SK-N-SH (cell line): ENCODE measurements around the gene SF3B1. TPM values are rescaled to one million over a fixed set of nuclear protein-coding genes. Genes with fewer than 3 reads are reported as not detected.

Source experiments
- CTCF ChIA-PET: fragments of 300-600, 350-600 bp; formaldehyde crosslinking; extraction: SDS; loops from one replicate; lab custom pipeline; 2021; lab: Yijun Ruan, JAX
- POLR2A ChIA-PET: fragments of 350-600 bp; sonication (Branson Sonifier 250); formaldehyde crosslinking; extraction: SDS; loops from one replicate; lab custom pipeline; 2020; ENCODE audit warnings: antibody characterized with exemption, inconsistent platforms; lab: Yijun Ruan, JAX
- DNase-seq: peaks from one replicate; pipeline ENCODE4 v3.0.0; 2012
- H2AFZ ChIP-seq: fragments of 200-600 bp; sonication (generic); 2 replicates; pipeline ENCODE4 v1.8.1; 2016; ENCODE audit warnings: antibody characterized with exemption, mild to moderate bottlenecking, low read depth
- H3F3A ChIP-seq: fragments of 200-600 bp; sonication (generic); replicated peaks from 2 replicates; pipeline ENCODE3; 2016; ENCODE audit warnings: antibody characterized with exemption, mild to moderate bottlenecking; ENCODE audit not compliant: insufficient read depth
- H3K27ac ChIP-seq, 2 experiments: fragments of 200-500 bp in 1 of 2; fragments of 200-600 bp in 1 of 2; sonication (Bioruptor generic) in 1 of 2; sonication (generic), shearing (Covaris generic) in 1 of 2; 2 replicates each; pipeline versions ENCODE4 v1.5.1 to v1.6.1; 2014 to 2016; ENCODE audit warnings: low read depth in 2 of 2, inconsistent platforms in 1 of 2, low read length in 1 of 2, mild to moderate bottlenecking in 1 of 2, mixed read lengths in 1 of 2
- H3K27me3 ChIP-seq: fragments of 200-600 bp; sonication (generic), shearing (Covaris generic); 2 replicates; pipeline ENCODE4 v1.6.1; 2016; ENCODE audit warnings: mixed run types; ENCODE audit not compliant: insufficient read depth
- H3K36me3 ChIP-seq, 2 experiments: fragments of 200-500 bp in 1 of 2; fragments of 200-600 bp in 1 of 2; sonication (Bioruptor generic) in 1 of 2; sonication (generic) in 1 of 2; replicated peaks in 1 of 2; 2 replicates each; pipeline versions ENCODE3 to v1.5.1; 2014 to 2016; ENCODE audit warnings: low read length in 1 of 2, mild to moderate bottlenecking in 1 of 2; ENCODE audit not compliant: insufficient read depth in 2 of 2, control insufficient read depth in 1 of 2
- H3K4me1 ChIP-seq, 2 experiments: fragments of 200-500 bp in 1 of 2; fragments of 200-600 bp in 1 of 2; sonication (Bioruptor generic) in 1 of 2; sonication (generic), shearing (Covaris generic) in 1 of 2; 2 replicates each; pipeline versions ENCODE4 v1.5.1 to v1.6.1; 2014 to 2016; ENCODE audit warnings: low read depth in 1 of 2, low read length in 1 of 2, mixed run types in 1 of 2; ENCODE audit not compliant: insufficient read depth in 2 of 2, control insufficient read depth in 1 of 2
- H3K4me2 ChIP-seq: fragments of 200-600 bp; sonication (generic), shearing (Covaris generic); 2 replicates; pipeline ENCODE4 v1.6.1; 2017; ENCODE audit warnings: mixed run types
- H3K4me3 ChIP-seq, 2 experiments: fragments of 200-500 bp in 1 of 2; fragments of 200-600 bp in 1 of 2; sonication (Bioruptor generic) in 1 of 2; sonication (generic), shearing (Covaris generic) in 1 of 2; 2 replicates each; pipeline versions ENCODE4 v1.5.1 to v1.8.1; 2014 to 2016; ENCODE audit warnings: low read depth in 2 of 2, inconsistent platforms in 1 of 2, low read length in 1 of 2, mild to moderate bottlenecking in 1 of 2, mixed read lengths in 1 of 2, moderate library complexity in 1 of 2
- H3K79me2 ChIP-seq: fragments of 200-600 bp; sonication (generic); 2 replicates; pipeline ENCODE4 v1.8.1; 2017; ENCODE audit warnings: mild to moderate bottlenecking; ENCODE audit not compliant: insufficient read depth
- H3K9ac ChIP-seq: fragments of 200-600 bp; sonication (generic); 2 replicates; pipeline ENCODE4 v1.6.1; 2017; ENCODE audit warnings: mixed run types
- H3K9me2 ChIP-seq: fragments of 200-600 bp; sonication (generic); 2 replicates; pipeline ENCODE4 v1.6.1; 2017; ENCODE audit warnings: mixed run types
- H3K9me3 ChIP-seq: fragments of 200-600 bp; sonication (generic); 2 replicates; pipeline ENCODE4 v1.6.1; 2017; ENCODE audit warnings: mixed run types, mild to moderate bottlenecking, moderate library complexity
- H4K20me1 ChIP-seq: fragments of 200-600 bp; sonication (generic); 2 replicates; pipeline ENCODE4 v1.6.1; 2017; ENCODE audit warnings: mild to moderate bottlenecking, mixed run types; ENCODE audit not compliant: insufficient read depth
- CHD2 ChIP-seq: fragments of 150-350 bp; IDR thresholded peaks from 2 replicates; pipeline ENCODE4 v1.6.1; 2018; ENCODE audit warnings: low read length; ENCODE audit not compliant: partially characterized antibody
- FOXJ3 ChIP-seq: sonication (generic); formaldehyde crosslinking; IDR thresholded peaks from 2 replicates; pipeline ENCODE4 v1.5.1; 2020; ENCODE audit warnings: mild to moderate bottlenecking, missing genetic modification reagents
- FOXM1 ChIP-seq: IDR thresholded peaks from 2 replicates; pipeline ENCODE4 v1.4.0; 2012; ENCODE audit warnings: low read depth, mild to moderate bottlenecking
- GABPA ChIP-seq: IDR thresholded peaks from 2 replicates; pipeline ENCODE4 v1.4.0; 2012; ENCODE audit warnings: low read depth, mild to moderate bottlenecking
- JUND ChIP-seq: IDR thresholded peaks from 2 replicates; pipeline ENCODE4 v1.4.0; 2012
- MEF2A ChIP-seq: IDR thresholded peaks from 2 replicates; pipeline ENCODE4 v1.4.0; 2012; ENCODE audit warnings: low read depth, borderline replicate concordance
- MXI1 ChIP-seq: IDR thresholded peaks from 2 replicates; pipeline ENCODE4 v1.6.1; 2012; ENCODE audit warnings: mild to moderate bottlenecking, low read depth, low read length, improper control_type of control experiment
- NRF1 ChIP-seq: IDR thresholded peaks from 2 replicates; pipeline ENCODE4 v1.6.1; 2012; ENCODE audit warnings: low read depth, mild to moderate bottlenecking, low read length
- POLR2AphosphoS5 ChIP-seq: IDR thresholded peaks from 2 replicates; pipeline ENCODE4 v1.6.1; 2012; ENCODE audit warnings: low read depth, low read length
- SMC3 ChIP-seq: IDR thresholded peaks from 2 replicates; pipeline ENCODE4 v1.6.1; 2012; ENCODE audit warnings: low read depth, low read length, improper control_type of control experiment
- WGBS: methylation state at CpG from one replicate; pipeline ENCODE4 v1.1.6; 2017; ENCODE audit warnings: low lambda C conversion rate; 5-methylcytosine and 5-hydroxymethylcytosine counted together
- polyA plus RNA-seq, 3 experiments: library from polyadenylated mRNA; depleted of rRNA; stranded (reverse); fragments of >200 nt; gene quantifications; 2 replicates each; pipeline ENCODE4 v1.2.3, GENCODE V29; 2012
- TF ChIP-seq, protein P1 (sequence below): IDR thresholded peaks from 2 replicates; pipeline ENCODE4 v1.4.0; 2012; ENCODE audit warnings: low read depth
- TF ChIP-seq, protein P2 (sequence below): IDR thresholded peaks from 2 replicates; pipeline ENCODE4 v1.4.0; 2012; ENCODE audit warnings: low read depth, borderline replicate concordance
- TF ChIP-seq, protein P3 (sequence below): IDR thresholded peaks from 2 replicates; pipeline ENCODE4 v1.4.0; 2012; ENCODE audit warnings: low read depth, borderline replicate concordance
- TF ChIP-seq, protein P4 (sequence below): IDR thresholded peaks from 2 replicates; pipeline ENCODE4; 2012

Gene SF3B1
- polyA plus RNA-seq, 1 of the 3 experiments (the other 2 are of a cell fraction) = 162 TPM

DNA sequence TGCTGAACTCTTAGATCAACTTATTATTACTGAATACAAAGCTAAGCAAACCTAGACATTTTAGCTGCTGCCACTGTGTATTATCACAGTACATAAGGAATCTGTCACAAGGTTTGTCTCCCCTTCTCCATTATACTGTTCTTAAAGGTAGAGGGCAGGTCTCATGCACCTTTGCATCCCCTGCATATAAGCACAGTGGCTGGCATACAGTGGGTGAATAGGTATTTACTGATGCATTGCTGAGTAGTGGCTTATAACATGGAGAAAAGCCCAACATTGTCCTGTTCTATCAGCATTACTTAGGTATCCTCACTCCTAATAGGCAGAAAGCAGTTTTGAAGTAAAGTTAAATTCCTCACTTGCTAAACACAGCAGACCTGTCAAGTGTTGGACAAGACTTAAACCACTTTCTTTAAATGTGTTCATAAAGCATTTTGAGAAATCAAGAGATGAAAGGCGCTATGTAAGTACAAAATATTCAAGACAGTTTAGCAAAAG, 43.6 kb downstream of the SF3B1 start:
- Histone ChIP-seq H3K79me2 (peaks cover 7% of the 10 kb centered on the region), H3K27ac (no peak overlapping the region), H2AFZ (no peak overlapping the region), H3K9me2 (no peaks in the 10 kb centered on the region), H3F3A (peaks cover 33% of the 10 kb centered on the region), H3K9ac (no peak overlapping the region), H3K4me3 (no peak overlapping the region), H4K20me1 (no peaks in the 10 kb centered on the region; the same call in 1 of the 2 replicates), H3K9me3 (no peaks in the 10 kb centered on the region), H3K36me3 (peaks cover 50 to 52% of the 10 kb centered on the region in 2 experiments), H3K27me3 (no peaks in the 10 kb centered on the region), H3K4me1 (no peaks in the 10 kb centered on the region), H3K4me2 (no peak overlapping the region)
- no peak for DNase-seq
- 100% methylated on average over 1 of the region's 1 CpG for WGBS
- ChIA-PET POLR2A (no interaction called here), CTCF (no interaction called here)
- TF ChIP-seq SMC3 (no peak), CHD2 (no peak), FOXJ3 (CRISPR knock-in tag) (no peak), GABPA (no peak), MEF2A (no peak), NRF1 (no peak), MXI1 (no peak), JUND (no peak), FOXM1 (no peak)
- TF ChIP-seq, protein P1, sequence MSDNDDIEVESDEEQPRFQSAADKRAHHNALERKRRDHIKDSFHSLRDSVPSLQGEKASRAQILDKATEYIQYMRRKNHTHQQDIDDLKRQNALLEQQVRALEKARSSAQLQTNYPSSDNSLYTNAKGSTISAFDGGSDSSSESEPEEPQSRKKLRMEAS = no peak
- TF ChIP-seq, protein P2, sequence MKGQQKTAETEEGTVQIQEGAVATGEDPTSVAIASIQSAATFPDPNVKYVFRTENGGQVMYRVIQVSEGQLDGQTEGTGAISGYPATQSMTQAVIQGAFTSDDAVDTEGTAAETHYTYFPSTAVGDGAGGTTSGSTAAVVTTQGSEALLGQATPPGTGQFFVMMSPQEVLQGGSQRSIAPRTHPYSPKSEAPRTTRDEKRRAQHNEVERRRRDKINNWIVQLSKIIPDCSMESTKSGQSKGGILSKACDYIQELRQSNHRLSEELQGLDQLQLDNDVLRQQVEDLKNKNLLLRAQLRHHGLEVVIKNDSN = no peak
- TF ChIP-seq, protein P3, sequence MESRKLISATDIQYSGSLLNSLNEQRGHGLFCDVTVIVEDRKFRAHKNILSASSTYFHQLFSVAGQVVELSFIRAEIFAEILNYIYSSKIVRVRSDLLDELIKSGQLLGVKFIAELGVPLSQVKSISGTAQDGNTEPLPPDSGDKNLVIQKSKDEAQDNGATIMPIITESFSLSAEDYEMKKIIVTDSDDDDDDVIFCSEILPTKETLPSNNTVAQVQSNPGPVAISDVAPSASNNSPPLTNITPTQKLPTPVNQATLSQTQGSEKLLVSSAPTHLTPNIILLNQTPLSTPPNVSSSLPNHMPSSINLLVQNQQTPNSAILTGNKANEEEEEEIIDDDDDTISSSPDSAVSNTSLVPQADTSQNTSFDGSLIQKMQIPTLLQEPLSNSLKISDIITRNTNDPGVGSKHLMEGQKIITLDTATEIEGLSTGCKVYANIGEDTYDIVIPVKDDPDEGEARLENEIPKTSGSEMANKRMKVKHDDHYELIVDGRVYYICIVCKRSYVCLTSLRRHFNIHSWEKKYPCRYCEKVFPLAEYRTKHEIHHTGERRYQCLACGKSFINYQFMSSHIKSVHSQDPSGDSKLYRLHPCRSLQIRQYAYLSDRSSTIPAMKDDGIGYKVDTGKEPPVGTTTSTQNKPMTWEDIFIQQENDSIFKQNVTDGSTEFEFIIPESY = no peak

DNA sequence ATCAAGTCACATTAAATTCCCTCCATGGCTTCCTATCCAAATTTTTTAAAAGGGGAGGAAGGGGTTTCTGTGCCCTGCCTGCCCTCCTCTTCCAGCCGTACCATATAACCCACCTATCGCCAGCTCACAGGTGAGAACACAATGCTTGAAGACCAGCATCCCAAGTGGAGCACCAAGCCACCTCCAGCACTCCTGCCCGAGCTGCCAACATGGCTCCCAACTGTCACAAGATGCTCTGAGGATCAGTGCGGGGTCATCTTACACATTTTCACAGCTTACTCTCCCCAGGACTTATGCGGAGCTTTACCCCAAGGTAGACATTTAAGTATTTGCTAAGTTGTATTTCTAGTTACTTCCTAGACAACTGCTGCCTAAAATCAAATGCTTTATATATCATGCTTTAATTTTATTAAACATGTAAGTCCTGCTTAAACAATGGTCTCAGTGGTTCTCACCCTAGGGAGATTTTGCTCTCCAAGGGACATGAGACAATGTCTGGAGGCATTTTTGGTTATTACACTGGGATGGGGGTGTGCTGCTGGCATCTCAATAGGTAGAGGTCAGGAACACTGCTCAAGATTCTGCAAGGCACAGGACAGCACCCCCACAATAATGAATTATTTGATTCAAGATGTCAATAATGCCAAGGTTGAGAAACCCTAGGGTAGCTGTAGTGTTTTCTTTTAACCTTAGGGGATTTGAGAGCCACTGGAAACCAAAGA, 45.8 kb downstream of the SF3B1 start:
- Histone ChIP-seq H3K4me1 (no peaks in the 10 kb centered on the region), H3K36me3 (peaks cover 29 to 30% of the 10 kb centered on the region in 2 experiments), H3K9me3 (no peaks in the 10 kb centered on the region), H3K4me2 (no peak overlapping the region), H3F3A (peaks cover 26% of the 10 kb centered on the region), H3K27ac (no peak overlapping the region), H3K79me2 (no peaks in the 10 kb centered on the region), H3K4me3 (no peak overlapping the region), H4K20me1 (no peaks in the 10 kb centered on the region; the same call in 1 of the 2 replicates), H3K9me2 (no peaks in the 10 kb centered on the region), H2AFZ (no peak overlapping the region), H3K27me3 (no peaks in the 10 kb centered on the region), H3K9ac (no peak overlapping the region)
- ChIA-PET CTCF (interaction anchor here (1.1 kb wide), 1 partner anchor 276 kb away, joined by 3 read pairs; no protein-coding TSS in a partner anchor), POLR2A (no interaction called here)
- TF ChIP-seq POLR2AphosphoS5 = peak; percentile 14; the same call in 1 of the 2 replicates
- TF ChIP-seq, protein P4, sequence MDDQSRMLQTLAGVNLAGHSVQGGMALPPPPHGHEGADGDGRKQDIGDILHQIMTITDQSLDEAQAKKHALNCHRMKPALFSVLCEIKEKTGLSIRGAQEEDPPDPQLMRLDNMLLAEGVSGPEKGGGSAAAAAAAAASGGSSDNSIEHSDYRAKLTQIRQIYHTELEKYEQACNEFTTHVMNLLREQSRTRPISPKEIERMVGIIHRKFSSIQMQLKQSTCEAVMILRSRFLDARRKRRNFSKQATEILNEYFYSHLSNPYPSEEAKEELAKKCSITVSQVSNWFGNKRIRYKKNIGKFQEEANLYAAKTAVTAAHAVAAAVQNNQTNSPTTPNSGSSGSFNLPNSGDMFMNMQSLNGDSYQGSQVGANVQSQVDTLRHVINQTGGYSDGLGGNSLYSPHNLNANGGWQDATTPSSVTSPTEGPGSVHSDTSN = no peak
- DNase-seq = no peak
- WGBS = 98% methylated on average over 5 of the region's 5 CpGs
